HepG2 (cell line): ENCODE results near the gene GRM7. TPM values are rescaled to one million over a fixed set of nuclear protein-coding genes. Genes with fewer than 3 reads are reported as not detected.

Source experiments
- ATAC-seq: fragments of 200-7000 bp; cut with Tn5 transposase; 3 replicates; pipeline ENCODE4 v1.9.1; 2020; ENCODE audit warnings: mild to moderate bottlenecking, moderate library complexity
- BruUV-seq: library from RNA; stranded (reverse); fragments of 400-500 nt; replicated peaks from 2 replicates; lab custom pipeline; 2021; lab: Mats Ljungman, UMichigan
- CTCF ChIA-PET: fragments of 300-600 bp; formaldehyde crosslinking; extraction: SDS; loops from one replicate; lab custom pipeline; 2021; ENCODE audit warnings: low total read pairs, inconsistent platforms, low intra/inter-chr PET ratio; lab: Yijun Ruan, JAX
- POLR2A ChIA-PET: fragments of 350-600 bp; sonication (Branson Sonifier 250); formaldehyde crosslinking; loops from one replicate; lab custom pipeline; 2020; ENCODE audit warnings: antibody characterized with exemption, inconsistent platforms; lab: Yijun Ruan, JAX
- DNase-seq: peaks from one replicate; pipeline ENCODE4 v3.0.0-alpha.2; 2015; ENCODE audit warnings: low spot score
- FAIRE-seq: peaks from 3 replicates; lab custom pipeline; 2011; peaks lifted over from hg19 to GRCh38; lab: Jason Lieb, UNC
- H2AFZ ChIP-seq: one replicate; pipeline ENCODE4 v1.6.1; 2011; ENCODE audit warnings: low read length, inconsistent platforms
- H3K27ac ChIP-seq: fragments of 300-600 bp; 3 replicates; pipeline ENCODE4 v1.8.0; 2011; ENCODE audit warnings: mixed run types, mild to moderate bottlenecking, mixed read lengths, low read length, inconsistent platforms; ENCODE audit not compliant: insufficient read depth; ENCODE audit errors: extremely low read length
- H3K27me3 ChIP-seq, 2 experiments: fragments of 200-600 bp in 1 of 2; 2 replicates in 1 of 2; 3 replicates in 1 of 2; pipeline versions ENCODE4 v1.6.0 to v1.8.0; 2011; ENCODE audit warnings: low read length in 2 of 2, mild to moderate bottlenecking in 2 of 2, moderate library complexity in 2 of 2, inconsistent platforms in 1 of 2; ENCODE audit not compliant: insufficient read depth in 2 of 2, control insufficient read depth in 1 of 2
- H3K36me3 ChIP-seq, 2 experiments: fragments of 200-600 bp in 1 of 2; replicated peaks in 1 of 2; 2 replicates in 1 of 2; 3 replicates in 1 of 2; pipeline versions ENCODE4 v1.5.1 to v1.8.0; 2011; ENCODE audit warnings: low read length in 2 of 2, inconsistent platforms in 1 of 2; ENCODE audit not compliant: insufficient read depth in 2 of 2, control insufficient read depth in 1 of 2
- H3K4me1 ChIP-seq: 2 replicates; pipeline ENCODE4 v1.5.1; 2012; ENCODE audit warnings: low read length, inconsistent platforms; ENCODE audit not compliant: insufficient read depth
- H3K4me2 ChIP-seq: 2 replicates; pipeline ENCODE4 v1.6.0; 2011; ENCODE audit warnings: low read depth, low read length, inconsistent platforms
- H3K4me3 ChIP-seq, 3 experiments: fragments of 200-600 bp in 1 of 3; sonication (generic), shearing (Covaris generic) in 1 of 3; replicated peaks in 1 of 3; 2 replicates each; pipeline ENCODE4 v1.5.1; 2011 to 2016; ENCODE audit warnings: low read length in 3 of 3, inconsistent platforms in 2 of 3, low read depth in 2 of 3, mild to moderate bottlenecking in 2 of 3, control low read depth in 1 of 3, mixed read lengths in 1 of 3; ENCODE audit not compliant: insufficient read depth in 1 of 3
- H3K79me2 ChIP-seq: one replicate; pipeline ENCODE4 v1.6.1; 2011; ENCODE audit warnings: low read length, inconsistent platforms; ENCODE audit not compliant: insufficient read depth
- H3K9ac ChIP-seq: 2 replicates; pipeline ENCODE4 v1.6.0; 2011; ENCODE audit warnings: mild to moderate bottlenecking, low read depth, low read length, inconsistent platforms; ENCODE audit not compliant: insufficient read depth
- H3K9me3 ChIP-seq: 2 replicates; pipeline ENCODE4 v1.5.1; 2012; ENCODE audit warnings: mild to moderate bottlenecking, low read length
- H4K20me1 ChIP-seq: 2 replicates; pipeline ENCODE4 v1.6.0; 2011; ENCODE audit warnings: inconsistent platforms, mild to moderate bottlenecking, low read length, moderate library complexity; ENCODE audit not compliant: insufficient read depth
- GMEB1 ChIP-seq: sonication (generic); formaldehyde crosslinking; IDR thresholded peaks from 2 replicates; pipeline ENCODE4 v1.5.1; 2020; ENCODE audit warnings: missing genetic modification reagents, mild to moderate bottlenecking, borderline replicate concordance
- NCOA5 ChIP-seq: sonication (generic); formaldehyde crosslinking; IDR thresholded peaks from 2 replicates; pipeline ENCODE4 v1.4.0; 2020; ENCODE audit warnings: missing genetic modification reagents
- SMAD9 ChIP-seq: sonication (generic); formaldehyde crosslinking; IDR thresholded peaks from 2 replicates; pipeline ENCODE4 v1.5.1; 2020; ENCODE audit warnings: mild to moderate bottlenecking, missing genetic modification reagents
- ZNF549 ChIP-seq: sonication (generic); formaldehyde crosslinking; IDR thresholded peaks from 2 replicates; pipeline ENCODE4 v1.5.0; 2020; ENCODE audit warnings: missing genetic modification reagents
- ZNF572 ChIP-seq: sonication (generic); formaldehyde crosslinking; IDR thresholded peaks from 2 replicates; pipeline ENCODE4 v1.5.1; 2020; ENCODE audit warnings: mild to moderate bottlenecking, missing genetic modification reagents
- ZNF607 ChIP-seq: sonication (generic); formaldehyde crosslinking; IDR thresholded peaks from 2 replicates; pipeline ENCODE4 v1.5.1; 2020; ENCODE audit warnings: missing genetic modification reagents, mild to moderate bottlenecking, borderline replicate concordance
- WGBS: methylation state at CpG from one replicate; pipeline ENCODE4 v1.1.6; 2017; ENCODE audit warnings: low lambda C conversion rate; 5-methylcytosine and 5-hydroxymethylcytosine counted together
- in situ Hi-C: cut with HindIII; loops from 2 replicates; pipeline ENCODE4 v1.10.0; 2017; ENCODE audit warnings: low pct_unique_long_range_greater_than_20kb; ENCODE audit not compliant: extremely low pct_ligation_motif_present
- intact Hi-C: fragments of 100-400 bp; cut with micrococcal nuclease; formaldehyde crosslinking; loops from one replicate; pipeline ENCODE4 v1.10.0; 2022; ENCODE audit not compliant: unreplicated experiment
- polyA plus RNA-seq, 8 experiments: library from polyadenylated mRNA; depleted of rRNA in 3 of 8; stranded (reverse) in 7 of 8; unstranded in 1 of 8; fragments of >200 nt; fragmentation: Illumina TruSeq in 4 of 8; extraction: Trizol in 4 of 8; gene quantifications; 2 replicates each; pipeline versions ENCODE4 v1.2.1 to v1.2.3, GENCODE V29; 2011 to 2016; ENCODE audit warnings: low read depth in 4 of 8, missing spikeins in 1 of 8, mixed read lengths in 1 of 8; ENCODE audit not compliant: insufficient read depth in 1 of 8
- total RNA-seq, 5 experiments: library from RNA; depleted of rRNA; stranded (reverse); fragments of >200 nt; fragmentation: Illumina TruSeq; extraction: Trizol; gene quantifications; 2 replicates each; pipeline ENCODE4 v1.2.3, GENCODE V29; 2016; ENCODE audit warnings: low read depth in 1 of 5

GRM7 gene
- total and polyA plus RNA-seq, 2 of the 13 experiments (the other 11 are each of a cell fraction or from before 2014, with no cell fraction given) = not detected

- TF ChIP-seq SMAD9 = no peak
Observed at GRCh38 chr3:7700539-7700938, 839.6 kb downstream of the GRM7 start (continued).

- Histone ChIP-seq H3K27me3 (no peaks in the 10 kb centered on the region), H3K27ac (no peak overlapping the region), H4K20me1 (no peaks in the 10 kb centered on the region), H3K4me2 (no peak overlapping the region), H3K9ac (no peak overlapping the region), H3K4me3 (no peak overlapping the region), H3K79me2 (no peaks in the 10 kb centered on the region), H2AFZ (no peak overlapping the region), H3K9me3 (peaks cover 49% of the 10 kb centered on the region), H3K36me3 (no peaks in the 10 kb centered on the region), H3K4me1 (no peaks in the 10 kb centered on the region)
- TF ChIP-seq GMEB1 (CRISPR knock-in tag) (no peak), ZNF607 (CRISPR knock-in tag) (no peak), NCOA5 (CRISPR knock-in tag) (no peak), ZNF549 (CRISPR knock-in tag) (no peak), ZNF572 (CRISPR knock-in tag) (no peak)
- BruUV-seq = no TSS peak
- DNase-seq (no peak), FAIRE-seq (no peak), ATAC-seq (no peak)
- ChIA-PET POLR2A (no interaction called here), CTCF (no interaction called here)
- in situ Hi-C loops (loop anchor here (25.0 kb wide), 1 partner anchor 111 kb away; no protein-coding TSS in a partner anchor), intact Hi-C loops (no loop called here)
- WGBS = 28% methylated on average over 6 of the region's 6 CpGs
Observed at GRCh38 chr3:7700977-7701376, 840.1 kb downstream of the GRM7 start.
